HUDEP-2 (cell line): Measurements from ENCODE around the gene MRAP.
"Not testable (repeated sequence)": the region's sequence is repeated elsewhere in the genome, so short reads cannot be mapped to it uniquely, and the experiment has no call there.

Experiments used
- DNase-seq, 76 experiments: peaks; one replicate each; lab custom pipeline; 2025; ENCODE audit not compliant: unreplicated experiment in 76 of 76; lab: John Stamatoyannopoulos, UW

MRAP gene

GRCh38 chr21:32298148-32298559 is 501 bp upstream of the MRAP start:
- no peak for DNase-seq

GRCh38 chr21:32299695-32300094 is 1.0 kb downstream of the MRAP start:
- DNase-seq: no peak

DNA sequence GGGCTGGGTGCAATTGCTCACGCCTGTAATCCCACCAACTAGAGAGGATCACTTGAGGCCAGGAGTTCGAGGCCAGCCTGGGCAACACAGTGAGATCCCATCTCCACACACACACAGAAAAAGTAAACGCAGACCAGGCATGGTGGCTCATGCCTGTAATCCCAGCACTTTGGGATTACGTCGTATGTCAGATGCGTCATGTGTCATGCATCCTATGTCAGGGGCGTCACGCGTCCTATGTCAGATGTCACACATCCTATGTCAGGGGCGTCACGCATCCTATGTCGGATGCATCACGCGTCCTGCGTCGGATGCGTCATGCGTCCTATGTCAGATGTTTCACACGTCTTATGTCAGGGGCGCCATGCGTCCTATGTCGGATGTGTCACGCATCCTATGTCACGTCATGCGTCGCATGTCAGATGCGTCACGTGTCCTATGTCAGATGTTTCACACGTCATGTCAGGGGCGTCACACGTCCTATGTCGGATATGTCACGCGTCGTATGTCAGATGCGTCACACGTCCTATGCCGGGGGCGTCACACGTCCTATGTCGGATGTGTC is 1.5 kb downstream of the MRAP start:
- DNase-seq: no peak

DNA sequence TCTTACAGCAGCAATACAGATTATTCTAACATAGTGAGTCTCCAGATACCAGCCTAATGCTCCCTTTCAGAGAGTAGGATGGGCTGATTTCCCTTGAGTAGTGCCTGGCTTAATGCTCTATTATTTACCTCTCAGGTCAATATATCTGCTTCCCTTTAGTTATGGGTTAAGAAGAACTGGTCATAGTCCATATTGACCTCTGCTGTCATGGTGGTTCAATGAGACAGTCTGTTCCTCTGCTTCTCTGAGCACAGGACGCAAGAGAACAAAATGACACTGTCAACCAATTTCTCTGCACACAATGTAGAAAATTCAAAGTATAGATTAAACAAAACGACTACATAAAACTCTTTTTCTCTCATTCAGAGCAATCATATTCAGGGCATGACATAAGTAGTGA is 2.9 kb downstream of the MRAP start:
- DNase-seq: no peak

DNA sequence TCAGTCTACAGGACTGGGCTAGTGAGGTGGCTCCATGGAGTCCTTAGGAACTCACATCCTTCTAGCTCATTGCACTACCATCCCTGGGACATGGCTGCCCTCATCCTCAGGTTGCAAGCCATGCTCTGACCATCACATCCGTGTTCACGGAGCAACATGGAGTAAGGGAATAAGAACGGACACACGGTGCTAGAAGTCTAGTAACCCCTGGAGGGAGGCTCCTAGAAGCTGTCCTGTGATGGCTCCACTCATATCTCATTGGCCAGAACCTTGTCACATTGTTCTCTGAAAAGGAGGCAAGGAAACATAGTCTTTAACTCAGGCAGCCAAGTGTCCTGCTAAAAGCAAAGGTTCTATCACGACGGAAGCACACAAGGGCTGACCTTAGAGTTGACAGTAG is 3.9 kb downstream of the MRAP start:
- DNase-seq: no peak

DNA sequence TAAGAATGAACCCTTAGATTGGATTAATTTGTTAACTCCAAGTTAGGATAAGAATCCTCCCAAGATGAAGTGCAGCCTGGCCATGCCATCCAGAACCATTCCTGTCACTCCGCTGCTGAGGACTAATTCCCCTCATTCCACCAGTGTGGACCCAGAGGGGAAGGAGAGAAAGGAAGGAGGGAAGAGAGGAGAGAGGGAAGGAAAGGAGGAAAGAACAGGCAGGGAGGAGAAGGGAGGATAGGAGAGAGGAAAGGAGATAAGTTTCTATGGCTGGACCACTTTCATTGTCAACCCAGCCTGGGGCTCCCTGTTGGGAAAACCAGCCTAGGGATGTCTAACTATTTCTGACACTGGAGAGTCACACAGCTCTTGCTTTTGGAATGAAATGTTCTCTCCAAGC is 4.7 kb downstream of the MRAP start:
- DNase-seq: no peak

DNA sequence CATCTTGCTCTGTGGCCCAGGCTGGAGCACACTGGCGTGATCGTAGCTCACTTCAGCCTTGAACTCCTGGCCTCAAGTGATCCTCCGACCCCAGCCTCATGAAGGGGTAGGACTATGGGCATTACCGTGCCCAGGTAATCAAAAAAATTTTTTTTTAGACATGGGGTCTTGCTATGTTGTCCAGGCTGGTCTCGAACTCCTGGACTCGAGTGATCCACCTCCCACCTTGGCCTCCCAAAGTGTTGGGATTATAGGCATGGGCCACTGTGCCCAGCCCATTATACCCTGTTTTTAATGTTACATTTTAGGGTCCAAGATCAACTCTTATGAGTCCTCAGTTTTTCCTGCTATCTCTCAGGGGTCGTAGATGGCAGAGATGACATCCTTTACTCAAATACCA is 6.3 kb downstream of the MRAP start:
- DNase-seq: no peak

- DNase-seq: no peak
Measured at GRCh38 chr21:32306021-32306780, 7.5 kb downstream of the MRAP start.

DNA sequence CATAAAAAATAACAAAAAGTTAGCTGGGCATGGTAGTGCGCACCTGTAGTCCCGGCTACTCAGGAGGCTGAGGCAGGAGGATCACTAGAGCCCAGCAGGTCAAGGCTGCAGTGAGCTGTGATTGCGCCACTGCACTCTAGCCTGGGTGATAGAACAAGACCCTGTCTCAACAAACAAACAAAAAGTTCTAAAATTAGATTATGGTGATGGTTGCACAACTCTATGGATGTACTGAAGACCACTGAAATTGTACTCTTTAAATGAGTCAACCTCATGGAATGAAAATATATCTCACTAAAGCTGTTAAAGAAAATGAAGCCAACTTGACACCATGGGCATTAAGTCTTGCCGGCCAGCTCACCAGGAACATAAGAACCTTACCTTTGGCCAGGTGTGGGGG is 9.1 kb downstream of the MRAP start:
- DNase-seq: no peak

- DNase-seq: no peak
Measured at GRCh38 chr21:32308696-32309095, 10.0 kb downstream of the MRAP start.

GRCh38 chr21:32309906-32310460 is 11.3 kb downstream of the MRAP start:
- DNase-seq: no peak

DNA sequence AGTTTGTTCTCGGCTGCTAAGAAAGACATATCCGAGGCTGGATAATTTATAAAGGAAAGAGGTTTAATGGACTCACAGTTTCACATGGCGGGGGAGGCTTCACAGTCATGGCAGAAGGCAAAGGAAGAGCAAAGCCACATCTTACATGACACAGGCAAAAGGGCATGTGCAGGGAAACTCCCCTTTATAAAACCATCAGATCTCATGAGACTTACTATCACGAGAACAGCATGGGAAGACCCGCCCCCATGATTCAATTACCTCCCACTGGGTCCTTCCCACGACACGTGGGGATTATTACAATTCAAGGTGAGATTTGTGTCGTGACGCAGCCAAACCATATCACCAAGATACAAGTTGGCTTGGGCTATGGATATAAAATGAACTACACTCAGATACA is 12.3 kb downstream of the MRAP start:
- DNase-seq: not testable (repeated sequence)

GRCh38 chr21:32311621-32312020 is 13.0 kb downstream of the MRAP start:
- DNase-seq: no peak

DNA sequence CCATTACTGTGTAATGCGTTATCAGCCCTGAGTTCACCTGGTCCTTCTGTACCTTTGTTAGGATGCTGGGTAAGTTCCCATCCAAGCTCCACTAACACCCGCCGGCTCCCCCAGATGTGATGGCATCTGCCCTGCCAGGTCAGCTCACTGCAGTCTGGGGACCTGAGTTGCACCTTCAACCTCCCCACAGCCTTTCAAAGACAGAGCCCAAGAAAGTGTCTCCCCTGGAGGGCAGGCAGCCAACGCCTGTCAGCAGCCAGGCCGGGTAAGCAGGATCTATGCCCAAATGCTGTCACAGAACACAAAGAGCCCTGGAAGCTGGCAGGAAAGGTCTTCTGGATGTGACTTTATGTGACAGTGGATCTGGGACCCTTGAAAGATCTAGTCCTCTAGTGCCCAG is 13.7 kb downstream of the MRAP start:
- no peak for DNase-seq

DNA sequence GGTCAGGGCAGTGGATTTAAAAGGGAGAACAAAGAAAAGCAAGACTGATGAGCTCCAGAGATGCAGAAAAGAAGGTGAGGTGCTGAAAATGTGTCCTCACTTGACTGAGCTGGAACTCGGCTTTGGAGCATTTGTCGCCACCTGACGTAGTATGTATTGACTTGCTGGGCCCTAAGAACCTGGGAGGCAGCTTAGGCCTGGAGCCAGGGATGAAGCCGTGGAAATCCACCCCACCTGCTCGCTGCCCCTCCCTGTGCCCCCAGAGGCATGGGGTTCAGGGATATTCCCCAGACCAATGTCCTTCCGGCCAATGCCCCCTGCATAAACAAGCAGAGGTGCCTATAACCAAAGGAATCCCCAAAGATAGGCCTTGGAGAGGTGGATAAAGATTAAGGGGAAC is 14.3 kb downstream of the MRAP start:
- no peak for DNase-seq

GRCh38 chr21:32314806-32315205 is 16.2 kb downstream of the MRAP start:
- no peak for DNase-seq

GRCh38 chr21:32315511-32316281 is 17.0 kb downstream of the MRAP start:
- DNase-seq: peak in 6 of 76 experiments; percentile 16 to 27 (median 20)

GRCh38 chr21:32316361-32317215 is 17.9 kb downstream of the MRAP start:
- no peak for DNase-seq

- no peak for DNase-seq
Measured at GRCh38 chr21:32317726-32318125, 19.1 kb downstream of the MRAP start.

DNA sequence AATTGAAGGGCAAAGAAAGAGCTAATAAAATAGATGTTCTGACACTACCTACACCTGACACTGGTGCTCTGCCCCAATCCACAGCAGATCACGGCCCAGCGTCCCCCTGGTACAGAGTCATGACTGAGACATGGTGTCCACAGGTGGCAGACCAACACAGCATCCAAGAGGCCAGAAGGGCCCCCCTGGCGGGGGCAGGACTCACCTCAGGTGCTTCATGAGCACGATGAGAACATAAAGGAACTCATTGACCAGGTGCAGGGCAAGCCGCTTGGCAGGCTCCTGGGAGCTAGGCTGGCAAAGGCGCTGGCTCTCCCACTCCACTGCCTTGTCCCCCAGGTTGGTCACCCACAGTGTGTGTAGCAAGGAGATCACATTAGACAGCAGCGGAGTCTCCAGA is 20.4 kb downstream of the MRAP start:
- DNase-seq: no peak

- DNase-seq: no peak
Measured at GRCh38 chr21:32320059-32320458, 21.4 kb downstream of the MRAP start.
